Muscle of arm (tissue), 12 donors: ENCODE measurements around the gene ZNF575. TPM values are rescaled to one million over a fixed set of nuclear protein-coding genes. Genes with fewer than 3 reads are reported as not detected.
"Not testable (repeated sequence)": the region's sequence is repeated elsewhere in the genome, so short reads cannot be mapped to it uniquely, and the experiment has no call there.

ENCODE experiments used
- DNase-seq: peaks from one replicate; pipeline ENCODE4 v3.0.0-alpha.2; 2013
- polyA plus RNA-seq, 12 donors: library from polyadenylated mRNA; unstranded; fragments of 120-200 nt; gene quantifications; one replicate each; pipeline ENCODE4 v1.2.1, GENCODE V29; 2013; ENCODE audit not compliant: insufficient read length in 12 of 12

Gene ZNF575
- polyA plus RNA-seq, 12 donors: 1.5 to 12.8 (median 2.6) TPM; not detected in 1

- DNase-seq: no peak
These were observed 9.1 kb downstream of the ZNF575 start for GRCh38 chr19:43541920-43542650.

DNA sequence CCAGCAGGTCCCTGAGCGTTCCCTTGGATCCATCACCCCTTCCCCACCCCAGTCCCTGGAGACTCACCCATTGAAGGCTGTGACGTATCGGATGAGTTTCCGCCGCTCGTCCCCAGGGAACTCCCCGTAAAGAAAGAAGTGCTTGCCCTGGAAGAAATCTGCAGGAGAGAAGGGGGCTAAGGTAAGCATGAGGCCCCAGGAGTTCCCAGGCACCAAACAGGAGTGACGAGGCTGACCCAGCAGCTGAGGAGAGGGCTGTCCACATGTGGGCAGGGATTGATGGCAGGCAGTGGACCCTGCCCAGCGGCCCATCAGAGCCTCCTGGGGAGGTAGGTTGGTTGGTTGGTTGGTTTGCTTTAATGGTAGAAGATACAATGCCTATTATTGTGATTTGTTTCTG is 11.1 kb downstream of the ZNF575 start:
- DNase-seq: no peak

- no peak for DNase-seq
These were observed 12.3 kb downstream of the ZNF575 start for GRCh38 chr19:43545276-43545675.

- no peak for DNase-seq
These were observed 13.0 kb downstream of the ZNF575 start for GRCh38 chr19:43545981-43546380.

GRCh38 chr19:43546581-43546980 is 13.6 kb downstream of the ZNF575 start:
- no peak for DNase-seq

- DNase-seq: not testable (repeated sequence)
These were observed 14.9 kb downstream of the ZNF575 start for GRCh38 chr19:43547926-43548325.

DNA sequence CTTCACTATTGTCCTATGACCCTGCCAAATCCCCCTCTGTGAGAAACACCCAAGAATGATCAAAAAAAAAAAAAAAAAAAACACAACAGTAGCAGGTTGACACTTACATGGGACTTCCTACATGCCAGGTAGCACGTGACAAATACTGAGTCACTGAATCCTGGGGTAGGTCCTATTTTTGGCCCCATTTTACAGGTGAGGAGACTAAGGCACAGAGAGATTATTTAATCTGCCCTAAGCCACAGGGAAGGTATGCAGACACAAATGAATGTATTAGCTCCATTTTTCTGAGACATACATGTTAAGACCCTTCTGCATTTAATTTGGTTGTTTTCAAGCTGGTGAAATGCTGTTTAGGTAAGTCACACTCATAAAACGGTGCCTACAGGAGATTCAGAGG is 15.7 kb downstream of the ZNF575 start:
- DNase-seq: no peak

DNA sequence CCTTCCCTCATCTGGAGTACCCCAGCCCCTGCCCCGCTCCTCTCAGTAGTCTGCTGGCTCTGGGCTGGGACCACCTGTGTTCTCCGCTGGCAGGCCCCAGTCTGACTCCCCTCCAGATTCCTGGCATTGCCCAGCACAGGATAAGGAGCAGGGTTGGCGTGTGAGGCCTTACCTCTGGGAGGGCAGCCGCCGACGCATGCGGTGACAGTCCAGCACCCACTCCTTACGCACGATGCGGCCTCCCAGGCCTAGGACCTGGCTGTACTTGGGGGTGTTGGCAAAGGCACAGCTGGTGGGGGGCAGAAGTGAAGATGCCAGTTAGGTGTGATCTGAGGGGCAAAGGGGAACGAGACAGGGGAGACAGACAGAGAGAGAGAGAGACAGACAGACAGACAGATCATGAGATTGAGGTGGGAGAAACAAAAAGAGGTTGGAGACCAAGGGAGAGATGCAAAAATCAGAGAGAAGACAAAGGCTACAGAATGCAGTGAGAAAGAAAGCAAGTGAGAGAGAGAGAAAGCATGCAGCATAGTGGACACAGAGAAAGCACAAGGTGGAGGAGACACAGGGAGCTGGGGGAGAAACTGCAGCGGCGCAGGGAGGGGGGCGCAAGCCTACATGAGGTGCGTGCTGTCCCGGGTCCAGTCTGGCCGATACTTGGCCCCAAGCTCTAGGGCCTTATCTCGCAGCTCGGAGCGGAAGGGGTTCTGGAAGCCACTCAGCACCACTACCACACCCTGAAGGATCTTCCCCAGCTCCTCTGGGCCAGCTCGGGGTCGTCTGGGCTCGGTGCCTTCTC is 18.6 kb downstream of the ZNF575 start:
- no peak for DNase-seq

GRCh38 chr19:43552198-43552450 is 19.1 kb downstream of the ZNF575 start:
- DNase-seq: no peak

DNA sequence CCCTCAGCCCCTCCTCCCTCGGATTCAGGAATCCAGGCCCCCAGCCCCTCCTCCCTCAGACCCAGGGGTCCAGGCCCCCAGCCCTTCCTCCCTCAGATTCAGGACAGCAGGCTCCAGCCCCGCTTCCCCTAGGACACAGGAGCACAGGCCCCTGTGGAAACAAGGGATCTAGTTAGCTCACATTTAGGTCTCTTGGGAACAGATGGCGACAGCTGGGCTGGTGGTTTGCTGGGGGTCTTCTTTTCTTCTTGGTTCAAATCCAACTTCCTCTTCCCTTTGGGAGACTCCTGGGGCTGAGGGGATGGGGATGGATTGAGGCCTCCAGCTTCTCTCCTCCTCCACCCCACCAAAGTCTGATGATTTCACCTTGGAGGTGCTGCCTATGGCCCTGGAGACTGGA is 19.6 kb downstream of the ZNF575 start:
- no peak for DNase-seq

DNA sequence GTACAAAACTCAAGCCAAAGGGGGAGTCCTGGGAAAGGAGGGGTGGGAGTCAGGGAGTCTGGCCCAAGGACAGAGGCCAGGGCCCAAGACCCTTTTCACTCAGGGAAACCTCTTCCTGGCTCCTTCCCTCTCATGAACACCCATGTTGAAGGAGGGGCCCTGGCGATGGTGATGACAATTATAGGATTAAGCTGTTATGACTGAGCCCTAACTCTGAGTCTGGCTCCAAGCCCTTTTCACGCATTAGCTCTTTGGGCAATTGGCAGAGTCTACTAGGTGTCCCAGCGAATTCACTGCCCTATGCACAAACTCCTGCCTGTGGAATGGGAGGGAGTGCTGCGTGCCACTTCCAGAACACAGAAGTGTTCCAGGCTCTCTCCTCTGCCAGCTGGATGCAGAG is 20.7 kb downstream of the ZNF575 start:
- DNase-seq: no peak

- DNase-seq: no peak
These were observed 21.4 kb downstream of the ZNF575 start for GRCh38 chr19:43554317-43554895.

- DNase-seq: peak; percentile 70
These were observed 22.3 kb downstream of the ZNF575 start for GRCh38 chr19:43555185-43555770.

GRCh38 chr19:43560687-43561086 is 27.7 kb downstream of the ZNF575 start:
- no peak for DNase-seq

GRCh38 chr19:43561139-43561970 is 28.4 kb downstream of the ZNF575 start:
- no peak for DNase-seq

GRCh38 chr19:43562226-43562697 is 29.3 kb downstream of the ZNF575 start:
- DNase-seq: no peak

GRCh38 chr19:43562698-43563241 is 29.8 kb downstream of the ZNF575 start:
- peak; percentile 50 for DNase-seq

- no peak for DNase-seq
These were observed 30.9 kb downstream of the ZNF575 start for GRCh38 chr19:43563816-43564457.

- no peak for DNase-seq
These were observed 31.8 kb downstream of the ZNF575 start for GRCh38 chr19:43564800-43565199.

- DNase-seq: no peak
These were observed 36.7 kb downstream of the ZNF575 start for GRCh38 chr19:43569657-43570056.
